ENCODE results near the gene TCL1B. TPM values are rescaled to one million over a fixed set of nuclear protein-coding genes. Genes with fewer than 3 reads are reported as not detected.
A peak's percentile ranks its signal among the peaks of the same experiment; 100 is the strongest.

Gene TCL1B
- total and polyA plus RNA-seq, 2 donors (not counting 1 experiment from before 2014, with no cell fraction given), result 5.7 to 9.6 TPM

GRCh38 chr14:95696741-95697140, 10.5 kb downstream of the TCL1B start:
- ChIA-PET CTCF (interaction anchor here (1.4 to 3.8 kb wide), 7 partner anchors 11 to 137 kb away, joined by 3 to 18 read pairs (median 8); partner anchors contain the start of gene TCL1B), POLR2A (interaction anchor here (0.8 to 3.5 kb wide), 7 partner anchors 15 to 369 kb away, joined by 3 to 25 read pairs (median 5); partner anchors contain the start of gene TCL1A)
- H3K27ac Mint-ChIP-seq, result peak overlapping the region; percentile 95
- Histone ChIP-seq H4K20me1 (ENCODE audit: control insufficient read depth, insufficient read depth, low read length, poor library complexity, severe bottlenecking) (no peaks in the 10 kb centered on the region), H3K79me2 (ENCODE audit: control insufficient read depth, insufficient read depth, low read length) (peaks cover 22% of the 10 kb centered on the region), H3K36me3 (replicated peaks in 1 of 2; ENCODE audit: control extremely low read depth in 1 of 2, control insufficient read depth in 1 of 2, extremely low read depth in 1 of 2, insufficient read depth in 2 of 2, low read length in 1 of 2) (peaks cover 0 to 13% of the 10 kb centered on the region in 2 experiments), H3K27me3 (replicated peaks in 1 of 4; ENCODE audit: control extremely low read depth in 1 of 4, control insufficient read depth in 3 of 4, insufficient read depth in 4 of 4, low read length in 3 of 4) (no peaks in the 10 kb centered on the region), H2AFZ (ENCODE audit: insufficient read depth, low read depth, low read length, poor library complexity, severe bottlenecking) (no peak overlapping the region), H3K27ac (ENCODE audit: low read length in 2 of 2) (peak overlapping the region; percentile 87 to 94), H3K9me3 (ENCODE audit: control extremely low read depth in 1 of 3, control insufficient read depth in 2 of 3, insufficient read depth in 1 of 3, low read length in 2 of 3) (peaks cover 0 to 11% (median 0%) of the 10 kb centered on the region in 3 donors), H3K4me3 (ENCODE audit: control extremely low read depth in 1 of 5, extremely low read depth in 1 of 5, insufficient read depth in 1 of 5, low read depth in 2 of 5, low read length in 4 of 5) (peak overlapping the region in 1 of 5 experiments; percentile 56), H3K4me2 (replicated peaks; ENCODE audit: low read depth, low read length, poor library complexity, severe bottlenecking) (peak overlapping the region; percentile 66), H3K4me1 (ENCODE audit: control insufficient read depth in 2 of 2, insufficient read depth in 2 of 2, low read length in 2 of 2) (peaks cover 100% of the 10 kb centered on the region in 2 donors), H3K9ac (ENCODE audit: low read length) (no peak overlapping the region)
- WGBS (ENCODE audit: insufficient coverage), result 52% methylated on average over 7 of the region's 15 CpGs
- DNase-seq (peak; percentile 28), ATAC-seq (ENCODE audit: low read depth) (no peak)
- peaks cover 37% of the 10 kb centered on the region for H3K27me3 Mint-ChIP-seq
- intact Hi-C loops (cut with micrococcal nuclease), result loop anchor here (1.0 to 5.0 kb wide), 4 partner anchors 16 to 84 kb away; no protein-coding TSS in a partner anchor
- TF ChIP-seq EZH2 (IDR thresholded peaks at IDR 0.05; ENCODE audit: borderline replicate concordance, insufficient read depth, low read depth, low read length, poor library complexity, severe bottlenecking), result no peak
- TF ChIP-seq CTCF (IDR thresholded peaks at IDR 0.05), result no peak
- H3K4me1 Mint-ChIP-seq, result peaks cover 83% of the 10 kb centered on the region
- H3K4me3 Mint-ChIP-seq, result peak overlapping the region; percentile 81
- no peaks in the 10 kb centered on the region for H3K9me3 Mint-ChIP-seq (ENCODE audit: insufficient read depth)

GRCh38 chr14:95697764-95698163, 11.5 kb downstream of the TCL1B start:
- peak; percentile 64 for ATAC-seq (ENCODE audit: low read depth)
- peak overlapping the region; percentile 81 for H3K4me3 Mint-ChIP-seq
- peak overlapping the region; percentile 66 for H3K4me2 ChIP-seq (replicated peaks; ENCODE audit: low read depth, low read length, poor library complexity, severe bottlenecking)
- H3K9me3 ChIP-seq (ENCODE audit: control extremely low read depth in 1 of 3, control insufficient read depth in 2 of 3, insufficient read depth in 1 of 3, low read length in 2 of 3), result peaks cover 0 to 11% (median 0%) of the 10 kb centered on the region in 3 donors
- H4K20me1 ChIP-seq (ENCODE audit: control insufficient read depth, insufficient read depth, low read length, poor library complexity, severe bottlenecking), result no peaks in the 10 kb centered on the region
- CTCF ChIA-PET, result interaction anchor here (0.7 to 2.2 kb wide), 8 partner anchors 13 to 138 kb away, joined by 3 to 16 read pairs (median 8); no protein-coding TSS in a partner anchor
- TF ChIP-seq CTCF (IDR thresholded peaks at IDR 0.05) (peak; percentile 19), EZH2 (IDR thresholded peaks at IDR 0.05; ENCODE audit: borderline replicate concordance, insufficient read depth, low read depth, low read length, poor library complexity, severe bottlenecking) (no peak)
- POLR2A ChIA-PET, result interaction anchor here (0.8 to 3.5 kb wide), 8 partner anchors 11 to 370 kb away, joined by 3 to 25 read pairs (median 5); partner anchors contain the start of gene TCL1A
- no peaks in the 10 kb centered on the region for H3K27me3 ChIP-seq (replicated peaks in 1 of 4; ENCODE audit: control extremely low read depth in 1 of 4, control insufficient read depth in 3 of 4, insufficient read depth in 4 of 4, low read length in 3 of 4)
- peak overlapping the region in 3 of 5 experiments; percentile 9 to 56 (median 16) for H3K4me3 ChIP-seq (ENCODE audit: control extremely low read depth in 1 of 5, extremely low read depth in 1 of 5, insufficient read depth in 1 of 5, low read depth in 2 of 5, low read length in 4 of 5)
- 11% methylated on average over 1 of the region's 7 CpGs for WGBS (ENCODE audit: insufficient coverage)
- H3K4me1 Mint-ChIP-seq, result peaks cover 83% of the 10 kb centered on the region
- H3K79me2 ChIP-seq (ENCODE audit: control insufficient read depth, insufficient read depth, low read length), result peaks cover 23% of the 10 kb centered on the region
- no peaks in the 10 kb centered on the region for H3K9me3 Mint-ChIP-seq (ENCODE audit: insufficient read depth)
- H3K36me3 ChIP-seq (replicated peaks in 1 of 2; ENCODE audit: control extremely low read depth in 1 of 2, control insufficient read depth in 1 of 2, extremely low read depth in 1 of 2, insufficient read depth in 2 of 2, low read length in 1 of 2), result peaks cover 0 to 14% of the 10 kb centered on the region in 2 experiments
- DNase-seq, result peak; percentile 76
- intact Hi-C loops (cut with micrococcal nuclease), result loop anchor here (2.0 to 5.0 kb wide), 3 partner anchors 15 to 85 kb away; no protein-coding TSS in a partner anchor
- peak overlapping the region; percentile 28 for H3K9ac ChIP-seq (ENCODE audit: low read length)
- peak overlapping the region; percentile 95 for H3K27ac Mint-ChIP-seq
- H3K4me1 ChIP-seq (ENCODE audit: control insufficient read depth in 2 of 2, insufficient read depth in 2 of 2, low read length in 2 of 2), result peaks cover 100% of the 10 kb centered on the region in 2 donors
- H3K27me3 Mint-ChIP-seq, result peaks cover 34% of the 10 kb centered on the region
- H3K27ac ChIP-seq (ENCODE audit: low read length in 2 of 2), result peak overlapping the region; percentile 87 to 94
- H2AFZ ChIP-seq (ENCODE audit: insufficient read depth, low read depth, low read length, poor library complexity, severe bottlenecking), result peak overlapping the region; percentile 11

All from B cell (primary cell).